ENCODE data around the gene L3HYPDH.

- TF ChIP-seq CTCF (IDR thresholded peaks at IDR 0.05; ENCODE audit: poor library complexity, severe bottlenecking) (no peak), SMC3 (conservative IDR thresholded peaks at IDR 0.05; ENCODE audit: poor library complexity) (no peak), POLR2AphosphoS5 (IDR thresholded peaks at IDR 0.05) (no peak)
Measured at GRCh38 chr14:59480166-59480565, 4.0 kb downstream of the L3HYPDH start.
